ENCODE measurements around the gene ALOX12B.

DNA sequence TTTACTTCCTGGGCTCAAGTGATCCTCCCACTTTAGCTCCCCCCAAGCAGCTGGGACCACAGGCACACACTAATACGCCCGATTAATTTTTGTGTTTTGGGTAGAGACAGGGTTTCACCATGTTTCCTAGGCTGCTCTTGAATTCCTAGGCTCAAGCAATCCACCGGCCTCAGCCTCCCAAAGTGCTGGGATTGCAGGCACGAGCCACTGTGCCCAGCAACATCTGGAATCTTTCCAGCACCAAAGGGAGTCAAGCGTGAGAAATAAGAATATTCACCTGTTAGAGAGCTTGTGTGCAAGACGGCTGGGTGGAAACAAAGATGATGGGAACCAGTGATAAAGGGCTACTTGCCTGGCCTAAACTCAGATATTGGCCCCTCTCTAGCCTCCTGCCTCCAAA, 14.2 kb upstream of the ALOX12B start:
- TF ChIP-seq, protein P1, sequence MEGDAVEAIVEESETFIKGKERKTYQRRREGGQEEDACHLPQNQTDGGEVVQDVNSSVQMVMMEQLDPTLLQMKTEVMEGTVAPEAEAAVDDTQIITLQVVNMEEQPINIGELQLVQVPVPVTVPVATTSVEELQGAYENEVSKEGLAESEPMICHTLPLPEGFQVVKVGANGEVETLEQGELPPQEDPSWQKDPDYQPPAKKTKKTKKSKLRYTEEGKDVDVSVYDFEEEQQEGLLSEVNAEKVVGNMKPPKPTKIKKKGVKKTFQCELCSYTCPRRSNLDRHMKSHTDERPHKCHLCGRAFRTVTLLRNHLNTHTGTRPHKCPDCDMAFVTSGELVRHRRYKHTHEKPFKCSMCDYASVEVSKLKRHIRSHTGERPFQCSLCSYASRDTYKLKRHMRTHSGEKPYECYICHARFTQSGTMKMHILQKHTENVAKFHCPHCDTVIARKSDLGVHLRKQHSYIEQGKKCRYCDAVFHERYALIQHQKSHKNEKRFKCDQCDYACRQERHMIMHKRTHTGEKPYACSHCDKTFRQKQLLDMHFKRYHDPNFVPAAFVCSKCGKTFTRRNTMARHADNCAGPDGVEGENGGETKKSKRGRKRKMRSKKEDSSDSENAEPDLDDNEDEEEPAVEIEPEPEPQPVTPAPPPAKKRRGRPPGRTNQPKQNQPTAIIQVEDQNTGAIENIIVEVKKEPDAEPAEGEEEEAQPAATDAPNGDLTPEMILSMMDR (IDR thresholded peaks at IDR 0.05; ENCODE audit: low read depth, low read length, missing input control) = no peak
- no peak for TF ChIP-seq FOXA1 (IDR thresholded peaks at IDR 0.05)
- TF ChIP-seq YY1 (IDR thresholded peaks at IDR 0.05) = no peak
- TF ChIP-seq, protein P2, sequence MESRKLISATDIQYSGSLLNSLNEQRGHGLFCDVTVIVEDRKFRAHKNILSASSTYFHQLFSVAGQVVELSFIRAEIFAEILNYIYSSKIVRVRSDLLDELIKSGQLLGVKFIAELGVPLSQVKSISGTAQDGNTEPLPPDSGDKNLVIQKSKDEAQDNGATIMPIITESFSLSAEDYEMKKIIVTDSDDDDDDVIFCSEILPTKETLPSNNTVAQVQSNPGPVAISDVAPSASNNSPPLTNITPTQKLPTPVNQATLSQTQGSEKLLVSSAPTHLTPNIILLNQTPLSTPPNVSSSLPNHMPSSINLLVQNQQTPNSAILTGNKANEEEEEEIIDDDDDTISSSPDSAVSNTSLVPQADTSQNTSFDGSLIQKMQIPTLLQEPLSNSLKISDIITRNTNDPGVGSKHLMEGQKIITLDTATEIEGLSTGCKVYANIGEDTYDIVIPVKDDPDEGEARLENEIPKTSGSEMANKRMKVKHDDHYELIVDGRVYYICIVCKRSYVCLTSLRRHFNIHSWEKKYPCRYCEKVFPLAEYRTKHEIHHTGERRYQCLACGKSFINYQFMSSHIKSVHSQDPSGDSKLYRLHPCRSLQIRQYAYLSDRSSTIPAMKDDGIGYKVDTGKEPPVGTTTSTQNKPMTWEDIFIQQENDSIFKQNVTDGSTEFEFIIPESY (IDR thresholded peaks at IDR 0.05) = no peak

All from liver (tissue), 2 donors.